Fibroblast of mammary gland (primary cell): ENCODE results near the gene HMGCR.

Experiments
- DNase-seq: peaks from one replicate; pipeline ENCODE4 v3.0.0-alpha.2; 2010; ENCODE audit warnings: low read depth
- H3K4me3 ChIP-seq: 2 replicates; pipeline ENCODE4 v1.5.1; 2011; ENCODE audit warnings: low read depth, mild to moderate bottlenecking, low read length, moderate library complexity; ENCODE audit not compliant: control insufficient read depth
- CTCF ChIP-seq: conservative IDR thresholded peaks from 2 replicates; pipeline ENCODE4 v1.5.1; 2011; ENCODE audit warnings: low read depth, low read length, inconsistent platforms; ENCODE audit not compliant: control insufficient read depth, insufficient read depth

The HMGCR gene

GRCh38 chr5:75381456-75381855 is 44.4 kb downstream of the HMGCR start:
- DNase-seq, result no peak
- H3K4me3 ChIP-seq, result no peak overlapping the region
- TF ChIP-seq CTCF, result no peak

- H3K4me3 ChIP-seq, result no peak overlapping the region
- DNase-seq, result no peak
- TF ChIP-seq CTCF, result no peak
Measured at GRCh38 chr5:75384218-75384617, 47.2 kb downstream of the HMGCR start.

- no peak for TF ChIP-seq CTCF
- H3K4me3 ChIP-seq, result no peak overlapping the region
- DNase-seq, result no peak
Measured at GRCh38 chr5:75387806-75388205, 50.8 kb downstream of the HMGCR start.

- no peak for TF ChIP-seq CTCF
- no peak for DNase-seq
- no peak overlapping the region for H3K4me3 ChIP-seq
Measured at GRCh38 chr5:75389430-75389829, 52.4 kb downstream of the HMGCR start.

- DNase-seq, result peak; percentile 7
- TF ChIP-seq CTCF, result no peak
- no peak overlapping the region for H3K4me3 ChIP-seq
Measured at GRCh38 chr5:75395277-75395676, 58.3 kb downstream of the HMGCR start.

- TF ChIP-seq CTCF, result no peak
- DNase-seq, result peak; percentile 20
- no peak overlapping the region for H3K4me3 ChIP-seq
Measured at GRCh38 chr5:75405296-75405695, 68.3 kb downstream of the HMGCR start.
